Activated CD4-positive, CD25-positive, alpha-beta regulatory T cell treated with anti-CD3 and anti-CD28 coated beads, Interleukin-2, amount 50 U/mL, for 72 hours (primary cell): ENCODE results near the gene TP53BP2.
"Not testable (repeated sequence)": the region's sequence is repeated elsewhere in the genome, so short reads cannot be mapped to it uniquely, and the experiment has no call there.

Experiments
- DNase-seq: peaks from one replicate; pipeline ENCODE4 v3.0.0; 2021

Gene TP53BP2

GRCh38 chr1:223827193-223827663 lies 18.5 kb downstream of the TP53BP2 start:
- DNase-seq = no peak

DNA sequence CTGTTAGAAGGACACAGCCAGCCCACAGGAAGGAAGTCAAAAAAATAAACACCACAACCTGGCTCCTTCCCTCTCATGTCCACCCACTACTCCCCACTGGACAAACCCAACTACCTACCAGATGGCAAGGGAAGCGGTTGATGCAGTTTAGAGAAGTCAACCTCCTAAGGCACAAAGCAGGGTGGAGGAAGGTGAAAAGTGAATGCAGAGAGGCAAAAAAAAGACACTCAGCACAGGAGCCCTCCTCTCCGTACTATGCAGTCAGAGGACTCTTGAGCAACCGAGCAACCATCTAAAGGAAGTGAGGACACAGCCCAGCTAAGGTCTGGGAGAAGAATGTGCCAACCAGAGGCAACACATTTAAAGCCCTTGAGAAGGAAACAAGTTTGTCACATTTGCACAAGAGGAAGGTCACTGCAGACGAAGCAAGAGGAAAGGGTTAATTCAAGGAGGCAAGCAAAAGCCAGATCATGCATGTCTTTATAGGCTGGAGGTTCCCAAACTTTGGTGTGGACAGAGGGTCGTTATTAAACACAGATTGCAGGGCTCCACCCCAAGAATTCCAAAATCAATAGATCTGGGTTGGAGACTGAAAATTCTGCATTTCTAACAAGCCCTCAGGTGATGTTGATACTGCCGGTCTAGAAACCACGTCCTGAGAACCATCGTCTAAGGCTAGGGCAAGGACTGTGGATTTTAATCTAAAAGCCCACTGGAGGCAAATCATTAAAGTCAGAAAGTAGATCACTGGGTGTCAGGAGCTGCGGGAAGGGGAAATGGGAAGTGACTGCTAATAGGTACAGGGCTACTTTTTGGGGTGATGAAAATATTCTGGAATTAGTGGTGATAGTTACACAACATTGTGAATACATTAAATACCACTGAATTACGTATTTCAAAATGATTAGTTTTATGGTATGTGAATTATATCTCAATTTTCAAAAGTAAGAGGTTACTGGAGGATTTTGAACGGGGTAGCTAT lies 19.7 kb downstream of the TP53BP2 start:
- no peak for DNase-seq

- no peak for DNase-seq
Measured at GRCh38 chr1:223824712-223825111, 21.0 kb downstream of the TP53BP2 start.

GRCh38 chr1:223824287-223824686 lies 21.5 kb downstream of the TP53BP2 start:
- DNase-seq = no peak

DNA sequence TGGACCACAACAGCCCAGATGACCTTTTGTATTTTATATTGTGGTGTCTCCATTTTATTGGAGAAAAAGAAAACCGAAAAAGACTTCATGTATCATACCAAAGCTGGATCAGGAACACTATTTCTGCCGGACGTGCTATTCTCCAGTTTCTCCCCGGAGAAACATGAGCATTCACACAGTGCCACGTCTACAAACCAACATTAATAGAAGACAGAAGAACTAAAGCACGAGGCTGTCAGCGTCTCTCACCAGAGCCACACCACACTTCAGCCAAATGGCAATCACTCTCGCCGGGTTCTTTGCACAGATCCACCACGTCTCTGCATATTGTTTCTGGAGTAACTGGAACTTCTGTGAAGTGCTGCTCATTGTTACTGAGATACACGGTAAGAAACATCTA lies 24.8 kb downstream of the TP53BP2 start:
- no peak for DNase-seq

GRCh38 chr1:223820515-223820858 lies 25.3 kb downstream of the TP53BP2 start:
- no peak for DNase-seq

DNA sequence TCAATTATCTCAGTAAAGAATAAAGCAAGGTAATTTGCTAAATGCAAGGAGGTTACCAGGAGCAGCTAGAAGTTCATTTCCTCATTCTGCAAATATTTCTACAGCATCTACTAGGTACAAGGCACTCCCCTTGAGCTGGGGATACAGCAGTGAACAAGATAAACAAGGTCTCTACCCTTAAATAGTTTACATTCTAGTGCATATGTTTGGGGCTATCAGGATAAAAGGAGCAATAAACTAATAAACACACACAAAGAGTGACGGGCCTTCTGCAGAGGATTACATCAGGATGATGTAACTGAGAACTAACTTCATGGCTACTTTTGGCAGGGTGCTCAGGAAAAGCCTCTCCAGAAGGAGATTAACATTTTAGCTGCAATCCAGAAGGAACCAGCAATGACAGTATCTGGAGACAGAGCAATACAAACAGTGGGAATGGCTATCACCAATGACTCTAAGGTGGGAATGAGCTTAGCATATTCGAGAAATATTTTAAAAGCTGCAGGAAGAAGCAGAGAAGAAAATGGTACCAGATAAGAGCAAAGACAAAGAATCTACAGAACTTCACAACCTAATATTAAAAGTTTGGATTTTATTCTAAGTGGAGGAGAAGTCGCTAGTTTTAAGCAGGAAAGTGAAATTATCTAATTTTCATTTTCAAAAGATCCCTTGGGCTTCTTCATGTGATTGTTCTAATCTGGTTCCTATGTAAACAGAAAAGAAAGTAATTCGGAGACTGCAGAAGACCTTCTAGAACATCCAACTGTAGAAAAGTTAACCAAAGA lies 25.8 kb downstream of the TP53BP2 start:
- DNase-seq = no peak

DNA sequence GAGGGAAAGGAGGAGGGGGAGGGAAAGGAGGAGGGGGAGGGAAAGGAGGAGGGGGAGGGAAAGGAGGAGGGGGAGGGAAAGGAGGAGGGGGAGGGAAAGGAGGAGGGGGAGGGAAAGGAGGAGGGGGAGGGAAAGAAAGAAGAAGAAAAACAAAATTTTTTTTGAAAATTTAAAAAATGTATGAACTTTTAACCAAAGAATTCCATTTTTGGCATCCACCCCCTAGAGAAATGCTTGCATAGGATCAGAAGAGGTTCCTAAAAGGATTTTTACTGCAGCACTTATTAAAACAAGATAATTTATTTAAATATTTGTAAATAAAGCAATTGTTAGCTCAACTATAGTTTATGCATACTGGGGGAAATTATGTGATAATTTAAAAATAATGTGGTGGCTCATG lies 28.5 kb downstream of the TP53BP2 start:
- not testable (repeated sequence) for DNase-seq

GRCh38 chr1:223815865-223816264 lies 29.9 kb downstream of the TP53BP2 start:
- DNase-seq = no peak

DNA sequence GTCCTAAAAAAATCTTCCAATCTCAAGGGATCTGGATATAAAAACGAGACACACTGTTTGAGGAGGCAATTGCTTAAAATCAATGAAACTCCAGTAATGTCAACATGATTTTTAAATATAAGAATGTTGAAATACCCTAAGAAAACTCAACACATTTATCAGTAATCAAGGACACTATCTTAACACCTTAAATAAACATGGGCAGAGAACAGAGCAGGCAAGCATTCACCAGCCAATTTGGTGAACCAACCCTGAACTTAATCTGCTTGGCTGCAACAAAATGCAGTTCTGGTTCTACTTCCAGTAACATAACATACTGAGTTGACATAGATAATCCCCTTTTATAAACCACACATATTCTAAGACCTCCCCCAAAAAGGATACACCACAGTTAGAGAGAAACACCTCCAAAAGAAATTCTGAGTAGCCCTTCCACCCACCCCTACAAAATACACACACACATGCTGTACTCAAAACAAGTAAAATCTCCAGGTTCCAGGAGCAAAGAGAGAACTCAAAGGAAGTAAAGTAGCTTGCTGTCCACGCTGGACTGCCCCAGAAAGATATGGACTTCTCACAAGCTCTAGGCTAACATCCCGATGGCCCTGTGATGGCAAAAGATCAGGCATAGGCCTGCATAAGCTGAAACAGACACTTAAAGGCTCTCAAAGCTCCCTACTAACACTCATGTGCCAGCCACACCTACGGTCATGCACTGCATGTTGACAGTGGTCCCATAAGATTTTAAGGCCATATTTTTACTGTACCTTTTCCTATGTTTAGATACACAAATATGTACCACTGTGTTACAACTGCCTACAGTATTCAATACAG lies 30.5 kb downstream of the TP53BP2 start:
- DNase-seq = no peak

DNA sequence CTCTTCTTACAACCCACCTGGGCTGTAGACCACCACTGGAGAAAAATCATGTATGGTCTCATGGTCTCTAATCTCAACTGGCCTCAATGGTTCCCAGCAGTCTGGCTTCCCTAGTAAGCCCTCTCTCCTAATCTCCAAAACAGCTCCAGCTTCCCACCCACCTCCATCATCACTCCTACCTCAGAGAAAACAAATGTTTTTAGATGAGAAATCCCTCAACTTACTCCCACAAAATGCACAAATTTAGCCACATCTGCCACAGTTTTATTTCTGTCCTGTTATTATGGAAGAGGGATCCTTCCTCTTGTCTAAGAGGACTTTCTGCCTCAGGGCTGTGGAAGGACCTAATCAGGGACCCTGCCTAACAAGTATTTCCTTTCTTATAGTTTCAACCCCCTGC lies 32.1 kb downstream of the TP53BP2 start:
- no peak for DNase-seq

DNA sequence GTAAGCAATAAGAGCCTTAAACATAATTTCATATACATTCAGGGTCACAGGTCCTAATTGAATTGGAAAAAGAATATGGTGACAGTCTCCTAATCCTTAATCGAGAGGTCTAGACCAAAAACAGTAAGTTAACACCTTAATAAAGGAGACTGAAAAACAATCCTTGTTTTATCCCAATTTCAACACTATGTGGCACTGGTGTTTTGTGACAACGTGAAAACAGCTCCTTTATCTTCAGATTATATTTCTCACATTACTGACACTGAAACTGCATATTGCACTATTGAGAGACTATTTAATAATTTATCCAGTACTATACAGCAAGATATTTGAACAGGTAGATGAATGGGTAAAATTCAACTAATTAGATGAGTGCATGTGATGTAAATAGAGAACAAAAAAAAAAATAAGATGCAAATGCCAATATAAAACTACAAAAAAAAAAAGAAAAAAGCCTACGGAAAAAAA lies 34.1 kb downstream of the TP53BP2 start:
- no peak for DNase-seq

GRCh38 chr1:223810586-223810985 lies 35.2 kb downstream of the TP53BP2 start:
- DNase-seq = no peak

DNA sequence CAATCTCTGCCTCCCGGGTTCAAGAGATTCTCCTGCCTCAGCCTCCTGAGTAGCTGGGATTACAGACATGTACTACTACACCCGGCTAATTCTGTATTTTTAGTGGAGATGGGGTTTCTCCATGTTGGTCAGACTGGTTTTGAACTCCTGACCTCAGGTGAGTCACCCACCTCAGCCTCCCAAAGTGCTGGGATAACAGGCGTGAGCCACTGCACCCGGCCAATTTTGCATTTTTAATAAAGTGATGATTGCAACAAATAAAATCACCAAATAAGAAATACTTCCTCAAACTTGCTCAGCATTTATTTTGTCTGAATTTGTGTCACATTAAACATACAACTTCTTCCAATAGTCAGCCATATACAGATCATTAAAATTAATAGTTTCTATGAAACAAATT lies 35.8 kb downstream of the TP53BP2 start:
- not testable (repeated sequence) for DNase-seq

DNA sequence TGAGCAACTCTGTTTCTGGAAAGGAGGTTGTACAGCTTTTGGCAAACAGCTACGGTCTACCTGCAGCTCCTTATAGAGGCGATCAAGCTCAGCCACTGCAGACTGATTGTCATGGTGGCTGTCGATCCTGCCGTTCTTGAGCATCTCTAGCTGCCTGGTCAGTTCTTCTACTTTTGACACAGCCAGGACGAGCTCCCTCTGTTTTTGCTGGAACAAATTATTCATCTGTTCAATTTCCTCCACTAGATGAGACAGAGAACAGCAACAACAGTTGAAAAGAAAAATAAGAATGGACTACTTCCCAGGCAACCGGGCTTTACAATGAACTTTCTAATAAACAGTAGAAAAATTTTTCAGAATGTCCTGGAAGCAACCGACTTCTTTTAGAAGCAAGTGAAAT lies 42.5 kb downstream of the TP53BP2 start:
- no peak for DNase-seq

- DNase-seq = no peak
Measured at GRCh38 chr1:223802602-223803001, 43.1 kb downstream of the TP53BP2 start.

- DNase-seq = no peak
Measured at GRCh38 chr1:223802032-223802431, 43.7 kb downstream of the TP53BP2 start.

- DNase-seq = no peak
Measured at GRCh38 chr1:223796210-223796609, 49.5 kb downstream of the TP53BP2 start.

DNA sequence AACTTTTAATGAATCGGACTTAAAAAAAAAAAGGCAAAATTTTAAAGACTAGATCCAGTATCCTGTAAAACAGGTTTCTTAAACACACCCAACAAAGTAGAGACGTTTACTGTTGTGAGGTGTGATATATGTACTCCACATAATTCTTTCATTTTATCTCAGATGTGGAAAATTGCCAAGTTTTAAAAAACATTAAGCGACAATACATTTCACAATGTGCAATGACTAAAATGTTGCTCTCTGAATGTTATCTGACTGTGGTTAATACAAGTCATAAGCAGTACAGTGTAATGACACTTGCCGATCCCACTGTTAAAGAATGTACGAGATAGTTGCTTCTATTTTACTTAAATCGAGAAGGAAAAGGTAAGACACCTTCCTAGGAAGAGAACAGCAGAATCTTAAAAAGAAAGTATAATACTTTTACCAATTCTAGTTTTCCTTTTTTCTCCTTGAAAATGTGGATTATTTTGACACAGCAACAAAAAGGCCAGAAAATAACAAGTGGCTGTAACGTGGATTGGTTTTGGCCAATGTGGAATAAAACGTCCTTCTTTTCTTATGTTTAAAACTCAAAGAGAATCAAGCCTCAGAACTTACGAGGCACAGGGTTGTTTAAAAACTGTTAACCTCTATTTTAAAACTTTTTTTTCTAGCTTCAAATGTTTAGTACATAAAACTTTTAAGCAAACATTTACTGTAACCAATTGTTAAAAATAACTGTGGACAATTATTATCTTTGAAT lies 51.4 kb downstream of the TP53BP2 start:
- no peak for DNase-seq

GRCh38 chr1:223793716-223794115 lies 52.0 kb downstream of the TP53BP2 start:
- no peak for DNase-seq

GRCh38 chr1:223792046-223792445 lies 53.7 kb downstream of the TP53BP2 start:
- no peak for DNase-seq
